Stimulated activated CD4-positive, alpha-beta T cell treated with anti-CD3 and anti-CD28 coated beads, Interleukin-1b, Interleukin-23, amount 100 ng/mL, for 4 hours (primary cell): ENCODE data around the gene PDXDC1.
"Not testable (repeated sequence)": the region's sequence is repeated elsewhere in the genome, so short reads cannot be mapped to it uniquely, and the experiment has no call there.

Source experiments
- DNase-seq, 2 donors: peaks; one replicate each; pipeline ENCODE4 v3.0.0-alpha.2; 2020; ENCODE audit warnings: low read depth in 2 of 2

Gene PDXDC1

DNA sequence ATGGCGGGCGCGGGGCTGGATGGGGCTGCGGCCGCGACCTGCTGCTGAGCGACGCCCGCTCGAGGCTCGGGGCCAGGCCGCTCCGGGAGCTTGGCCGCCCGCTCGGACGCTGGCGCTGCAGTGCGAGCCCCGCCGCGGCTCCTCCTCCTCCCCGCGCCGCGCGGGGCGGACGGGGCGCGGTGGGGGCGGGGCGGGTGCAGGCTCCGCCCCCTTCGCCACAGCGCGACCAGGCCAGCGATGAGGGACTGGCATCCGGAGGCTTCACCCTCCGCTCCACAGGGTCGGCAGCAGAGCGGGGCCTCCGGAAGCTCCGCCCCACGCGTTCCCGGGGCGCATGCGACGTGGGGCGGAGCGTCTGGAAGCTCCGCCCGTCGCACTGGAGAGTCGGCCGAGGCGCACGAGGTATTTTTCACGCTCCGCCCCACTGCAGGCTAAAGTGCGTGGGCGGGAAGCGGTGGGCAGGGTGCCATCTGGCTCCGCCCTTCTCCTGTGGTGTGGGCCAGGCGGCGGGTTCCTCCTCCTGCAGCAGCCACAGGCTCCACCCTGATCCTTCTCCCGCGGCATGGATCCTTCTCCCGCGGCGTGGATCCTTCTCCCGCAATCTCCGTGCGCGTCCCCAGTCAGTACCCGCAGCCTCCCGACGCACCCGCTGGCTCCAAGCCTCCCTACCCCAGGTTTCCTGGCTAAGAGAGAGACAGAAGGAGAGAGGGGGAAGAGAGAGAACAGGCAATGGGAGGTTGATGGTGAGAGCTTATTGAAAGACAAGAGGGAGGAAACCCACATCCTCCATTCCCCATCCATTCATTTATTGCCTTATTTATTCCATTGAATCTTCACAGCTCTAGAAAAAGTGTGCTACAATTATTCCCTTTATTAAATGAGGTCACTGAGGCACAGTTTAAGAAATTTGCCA, 180.1 kb downstream of the PDXDC1 start:
- peak; percentile 75 to 85 for DNase-seq

DNA sequence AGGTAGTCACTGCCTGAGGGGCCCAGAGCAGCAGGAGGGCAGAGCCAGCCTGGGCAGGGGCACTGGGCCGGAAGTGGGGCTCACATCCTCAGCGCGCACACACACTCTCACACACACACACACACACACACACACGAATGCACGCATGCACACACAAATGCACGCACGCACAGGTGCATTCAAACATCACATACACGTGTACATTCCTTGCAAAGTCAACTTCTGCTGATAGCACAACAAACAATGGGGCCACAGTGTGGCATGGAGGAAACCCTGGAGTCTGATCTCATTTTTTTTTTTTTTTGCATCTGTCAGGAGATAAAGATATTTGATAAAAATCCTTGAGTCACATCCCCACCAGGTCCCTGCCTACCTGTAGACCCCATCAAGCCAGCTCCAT, 182.8 kb downstream of the PDXDC1 start:
- not testable (repeated sequence) for DNase-seq

DNA sequence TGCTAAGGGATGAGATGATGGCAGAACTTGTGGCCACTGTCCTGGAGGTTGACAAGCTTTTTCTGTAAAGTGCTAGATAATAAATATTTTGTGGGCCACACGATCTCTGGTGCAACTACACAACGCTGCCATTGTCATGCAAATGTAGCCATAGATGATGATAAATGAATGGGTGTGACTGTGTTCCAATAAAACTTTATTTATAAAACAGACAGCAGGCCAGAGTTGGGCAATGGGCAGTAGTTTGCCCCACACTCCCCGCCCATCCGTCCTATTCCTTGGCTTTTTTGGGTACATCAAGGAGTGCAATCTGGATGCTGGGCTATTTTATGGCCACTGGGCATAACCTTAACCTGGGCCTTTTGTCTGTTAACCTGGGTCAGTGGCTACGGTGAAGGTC, 184.8 kb downstream of the PDXDC1 start:
- DNase-seq = not testable (repeated sequence)

DNA sequence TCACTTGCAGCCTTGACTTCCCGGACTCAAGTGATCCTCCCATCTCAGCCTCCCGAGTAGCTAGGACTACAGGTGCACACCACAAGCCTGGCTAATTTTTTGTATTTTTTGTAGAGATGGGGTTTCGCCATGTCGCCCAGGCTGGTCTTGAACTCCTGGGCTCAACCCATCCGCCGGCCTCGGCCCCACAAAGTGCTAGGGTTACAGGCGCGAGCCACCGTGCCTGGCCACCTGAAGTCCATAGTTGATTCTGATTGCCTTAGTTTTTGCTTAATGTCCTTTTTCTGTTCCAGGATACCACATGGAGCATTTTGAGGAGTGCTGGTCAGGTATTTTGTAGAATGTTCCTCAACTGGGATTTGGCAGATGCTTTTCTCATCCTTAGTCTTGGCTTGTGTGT, 185.7 kb downstream of the PDXDC1 start:
- DNase-seq = not testable (repeated sequence)

DNA sequence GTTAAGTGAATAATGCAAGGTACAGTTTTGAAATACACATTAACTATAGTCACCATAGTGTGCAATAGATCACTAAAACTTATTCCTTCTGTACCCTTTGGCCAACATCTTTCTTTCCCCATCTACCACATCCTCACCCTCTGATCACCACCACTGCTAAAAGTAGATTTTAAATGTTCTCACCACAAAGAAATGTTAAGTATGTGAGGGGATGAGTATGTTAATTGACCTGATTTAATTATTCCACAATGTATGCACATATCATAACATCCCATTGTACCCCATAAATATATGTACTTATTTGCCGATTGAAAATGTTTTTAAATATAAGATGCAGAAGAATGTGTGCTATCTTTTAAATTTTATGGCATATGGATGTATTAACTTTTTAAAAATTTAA, 188.2 kb downstream of the PDXDC1 start:
- DNase-seq = not testable (repeated sequence)

DNA sequence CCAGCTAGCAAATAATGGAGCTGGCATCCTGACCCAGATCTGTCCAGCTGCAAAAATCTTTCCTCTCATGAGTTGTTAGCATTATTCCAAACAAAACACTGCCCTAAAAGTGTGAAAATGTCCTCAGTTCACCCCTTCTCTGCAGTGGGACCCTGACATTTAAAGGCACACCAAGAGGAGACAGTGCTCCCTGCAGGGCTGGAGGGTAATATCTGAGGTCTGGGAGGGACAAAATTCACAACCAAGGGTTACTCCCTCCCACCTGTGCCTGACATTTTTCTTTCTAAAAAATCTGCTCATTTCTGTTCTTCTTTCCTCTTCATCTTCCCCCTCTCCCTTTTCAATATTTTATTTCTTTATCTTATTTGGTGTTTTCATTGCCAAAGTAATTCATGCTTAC, 191.4 kb downstream of the PDXDC1 start:
- not testable (repeated sequence) for DNase-seq

DNA sequence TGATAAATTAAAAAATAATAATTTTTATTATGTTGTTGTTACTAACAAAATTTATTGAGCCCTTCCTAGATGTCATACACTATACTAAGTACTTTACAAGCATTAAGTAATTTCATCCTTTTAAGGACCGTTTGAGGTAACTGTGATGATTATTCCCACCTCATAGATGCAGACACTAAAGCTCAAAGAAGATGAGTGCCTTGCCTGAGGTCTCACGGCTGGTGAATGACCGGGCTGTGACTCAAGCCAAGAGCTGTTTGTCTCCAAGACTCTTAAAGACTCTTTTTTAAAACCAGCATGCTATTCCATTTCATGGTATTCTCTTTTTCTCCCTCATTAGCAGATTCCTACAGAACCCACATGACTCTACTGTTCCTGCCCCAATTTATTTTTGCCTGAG, 193.5 kb downstream of the PDXDC1 start:
- DNase-seq = not testable (repeated sequence)

DNA sequence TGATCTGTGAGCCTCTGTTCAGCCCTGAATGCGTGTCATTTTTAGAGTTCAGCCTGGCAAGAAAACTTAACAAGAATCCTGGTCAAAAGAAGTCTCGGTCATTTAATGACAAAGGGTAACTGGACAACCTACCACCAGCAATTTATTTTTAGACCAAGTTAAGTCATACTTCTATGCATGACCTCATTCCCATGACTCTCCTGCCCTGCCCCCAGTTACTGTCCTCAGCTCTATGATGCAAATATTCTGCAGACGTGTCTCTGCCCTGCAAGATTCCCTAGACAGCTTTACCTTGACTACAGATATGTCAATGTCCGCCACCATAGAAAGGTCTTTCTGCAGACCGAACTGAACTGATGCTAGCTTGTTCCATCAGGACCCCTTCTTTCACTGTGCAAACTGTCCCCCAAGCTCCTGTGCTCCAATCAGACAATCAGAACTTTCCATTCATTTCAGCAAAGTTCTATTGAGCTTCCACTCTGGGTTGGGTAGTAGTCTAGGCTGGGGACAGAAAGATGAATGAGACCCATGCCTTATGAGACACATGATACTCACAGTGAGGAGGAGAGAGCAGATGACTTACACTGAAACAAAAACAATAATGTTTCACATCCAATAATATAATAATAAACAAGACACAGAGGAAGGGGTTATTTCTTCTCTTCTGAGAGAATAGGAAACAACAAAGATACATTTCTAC, 194.3 kb downstream of the PDXDC1 start:
- DNase-seq = not testable (repeated sequence)

DNA sequence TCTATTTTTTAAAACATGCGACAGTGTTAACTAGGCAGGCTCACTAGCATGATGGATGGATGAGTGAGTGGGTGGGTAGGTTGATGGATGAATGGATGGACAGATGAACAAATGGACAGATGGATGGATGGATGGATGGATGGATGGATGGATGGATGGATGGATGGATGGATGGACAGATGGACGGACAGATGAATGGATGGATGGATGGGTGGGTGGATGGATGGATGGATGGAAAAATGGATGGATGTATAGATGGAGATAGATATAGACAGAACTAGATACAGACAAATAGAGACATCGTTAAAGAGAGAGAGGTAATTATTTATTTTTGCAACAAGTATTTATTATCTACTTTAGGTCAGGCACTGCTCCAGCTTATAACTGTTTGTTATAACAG, 205.1 kb downstream of the PDXDC1 start:
- DNase-seq = not testable (repeated sequence)

DNA sequence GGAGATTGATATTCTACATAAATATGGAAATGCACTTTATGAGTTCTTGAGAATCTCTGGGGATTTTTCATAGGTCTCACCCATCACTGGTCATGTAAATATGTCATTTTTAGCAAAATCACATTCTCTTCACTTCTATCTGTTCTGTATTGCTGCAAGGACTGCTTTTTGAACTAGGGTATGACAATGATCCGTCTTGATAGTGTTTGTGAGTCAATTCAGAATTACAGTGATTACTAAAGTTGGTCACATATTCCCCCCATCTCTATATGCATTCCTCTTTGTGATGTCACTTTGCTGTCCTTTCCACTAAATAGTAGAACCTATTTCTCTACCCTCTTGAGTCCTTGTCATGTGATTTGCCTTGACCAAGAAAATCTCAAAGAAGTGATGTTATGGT, 206.1 kb downstream of the PDXDC1 start:
- not testable (repeated sequence) for DNase-seq

DNA sequence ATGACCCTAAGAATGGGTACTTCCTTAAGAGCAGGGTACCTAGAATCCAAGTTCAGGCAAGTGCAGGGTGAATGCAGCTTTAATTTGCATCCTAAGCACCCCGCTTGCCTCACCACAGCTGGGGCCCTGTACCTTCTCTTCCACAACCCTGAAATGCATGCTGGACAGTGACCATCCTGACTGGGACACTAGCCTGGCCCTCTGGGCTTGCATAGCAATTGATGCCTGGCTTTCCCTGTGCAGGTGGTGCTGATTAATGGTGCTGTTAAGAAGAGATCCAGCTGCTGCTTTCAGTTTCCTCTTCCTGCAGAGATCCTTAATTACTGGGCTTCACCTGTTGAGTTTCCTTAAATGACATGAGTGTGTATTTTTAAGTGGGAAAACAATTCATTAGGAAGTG, 209.2 kb downstream of the PDXDC1 start:
- not testable (repeated sequence) for DNase-seq
